Activated naive CD8-positive, alpha-beta T cell treated with anti-CD3 and anti-CD28 coated beads, Interleukin-2, amount 50 U/mL, for 24 hours (primary cell): Measurements from ENCODE around the gene CARNS1.

Experiments used
- ATAC-seq: fragments of 150-1000 bp; cut with Tn5 transposase; one replicate; pipeline ENCODE4 v1.10.0; 2021
- DNase-seq: peaks from one replicate; pipeline ENCODE4 v3.0.0; 2021
- H3K27ac Mint-ChIP-seq: one replicate; pipeline ENCODE4 v1.8.0; 2021; ENCODE audit warnings: mild to moderate bottlenecking, mixed read lengths
- H3K27me3 Mint-ChIP-seq: one replicate; pipeline ENCODE4 v1.8.0; 2021; ENCODE audit warnings: mixed read lengths
- H3K36me3 Mint-ChIP-seq: one replicate; pipeline ENCODE4 v1.8.0; 2021; ENCODE audit warnings: low read depth, mixed read lengths
- H3K4me1 Mint-ChIP-seq: one replicate; pipeline ENCODE4 v1.8.0; 2021; ENCODE audit warnings: mixed read lengths
- H3K4me3 Mint-ChIP-seq: one replicate; pipeline ENCODE4 v1.8.0; 2021; ENCODE audit warnings: mild to moderate bottlenecking, moderate library complexity, mixed read lengths
- H3K9me3 Mint-ChIP-seq: one replicate; pipeline ENCODE4 v1.8.0; 2021; ENCODE audit warnings: mixed read lengths

The CARNS1 gene

DNA sequence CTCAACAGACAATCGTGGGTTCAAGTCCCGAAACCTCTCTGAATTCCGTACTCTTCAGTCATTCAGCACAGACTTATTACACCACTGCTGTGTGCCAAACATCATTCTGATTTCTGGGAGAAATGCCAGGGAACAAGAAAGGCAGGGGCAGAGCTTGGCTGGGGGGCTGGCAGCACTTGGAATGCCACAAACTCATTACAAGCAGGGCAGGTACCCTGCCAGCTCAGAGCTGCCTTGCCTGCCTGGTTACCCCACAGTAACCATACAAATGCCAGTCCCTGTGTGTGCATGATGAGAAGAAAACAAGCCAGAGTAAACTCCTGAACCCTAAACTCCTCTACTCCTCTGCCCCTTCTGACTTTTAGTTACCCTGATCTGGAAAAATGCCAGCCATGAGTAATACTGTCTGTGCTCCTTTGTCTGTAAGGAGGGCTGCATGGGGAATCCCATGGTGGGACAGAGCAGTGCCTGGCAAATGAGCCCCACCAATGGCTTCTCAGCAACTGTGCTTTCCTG is 30.6 kb upstream of the CARNS1 start:
- peak; percentile 38 for ATAC-seq
- Mint-ChIP-seq H3K27me3 (peaks cover 2% of the 10 kb centered on the region), H3K9me3 (no peaks in the 10 kb centered on the region), H3K4me3 (no peak overlapping the region), H3K36me3 (no peaks in the 10 kb centered on the region), H3K4me1 (peaks cover 28% of the 10 kb centered on the region), H3K27ac (no peak overlapping the region)
- DNase-seq: no peak

DNA sequence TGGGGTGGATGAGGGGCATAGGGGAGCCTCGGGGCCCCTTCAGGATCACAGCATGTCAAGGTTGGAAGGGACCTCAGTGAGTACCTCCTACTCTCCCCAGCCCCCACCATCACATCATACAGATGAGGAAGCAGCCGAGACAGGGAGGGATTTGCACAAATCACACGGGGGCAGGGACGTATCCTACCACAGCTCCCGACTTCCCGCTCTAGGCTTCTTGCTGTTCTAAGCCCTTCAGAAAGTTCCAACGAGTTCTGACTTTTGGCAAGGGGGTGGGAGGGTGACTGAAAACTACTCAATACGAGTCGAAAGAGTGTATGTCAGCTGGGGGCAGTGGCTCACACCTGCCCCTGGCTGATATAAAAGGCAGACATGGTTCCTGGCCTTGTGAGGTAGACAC is 28.4 kb upstream of the CARNS1 start:
- DNase-seq (no peak), ATAC-seq (no peak)
- Mint-ChIP-seq H3K4me1 (peaks cover 25% of the 10 kb centered on the region), H3K9me3 (no peaks in the 10 kb centered on the region), H3K27me3 (peaks cover 2% of the 10 kb centered on the region), H3K36me3 (no peaks in the 10 kb centered on the region), H3K27ac (no peak overlapping the region), H3K4me3 (no peak overlapping the region)

DNA sequence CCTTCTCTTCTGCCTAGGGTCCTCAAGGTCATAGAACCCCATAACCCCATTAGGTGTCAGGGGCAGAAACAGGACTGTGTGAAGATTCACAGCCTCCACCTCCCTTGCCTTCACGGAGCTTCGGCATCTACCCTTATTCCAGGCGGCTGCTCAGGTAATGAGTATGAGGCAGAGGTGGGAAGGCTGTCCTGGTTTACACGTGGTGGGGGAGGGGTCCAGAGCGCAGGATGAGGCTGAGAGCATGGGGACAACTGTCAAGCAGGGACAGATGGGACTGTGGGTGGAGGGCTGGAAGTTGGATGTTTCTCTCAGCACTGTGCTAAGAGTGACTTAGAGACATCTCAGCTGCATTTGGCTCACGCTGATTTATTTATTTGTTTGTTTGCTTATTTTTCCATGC is 28.0 kb upstream of the CARNS1 start:
- H3K27ac Mint-ChIP-seq: no peak overlapping the region
- no peak for ATAC-seq
- H3K4me3 Mint-ChIP-seq: no peak overlapping the region
- peaks cover 27% of the 10 kb centered on the region for H3K4me1 Mint-ChIP-seq
- no peaks in the 10 kb centered on the region for H3K9me3 Mint-ChIP-seq
- DNase-seq: no peak
- no peaks in the 10 kb centered on the region for H3K36me3 Mint-ChIP-seq
- H3K27me3 Mint-ChIP-seq: peaks cover under 1% of the 10 kb centered on the region

DNA sequence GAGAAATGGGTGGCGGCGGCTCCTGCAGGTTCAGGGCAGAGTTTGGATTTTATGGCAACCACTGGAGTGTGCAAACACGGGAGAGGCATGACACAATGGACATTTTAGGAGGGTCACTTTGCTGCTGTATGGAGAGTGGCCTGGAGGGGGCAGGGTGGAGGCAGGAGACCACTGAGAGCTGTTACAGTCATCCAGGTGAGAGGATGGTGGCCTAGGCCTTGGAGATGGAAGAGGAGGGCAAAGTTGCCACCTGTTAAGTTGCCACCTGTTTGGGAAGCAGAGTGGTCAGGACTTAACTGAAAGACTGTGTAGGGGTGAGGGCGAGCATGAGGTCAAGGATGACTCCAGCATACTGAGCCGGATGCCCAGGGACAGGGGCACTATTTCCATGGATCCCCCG is 26.0 kb upstream of the CARNS1 start:
- H3K4me1 Mint-ChIP-seq: peaks cover 40% of the 10 kb centered on the region
- H3K4me3 Mint-ChIP-seq: peak overlapping the region; percentile 51
- ATAC-seq (peak; percentile 56), DNase-seq (peak; percentile 72)
- H3K27me3 Mint-ChIP-seq: no peaks in the 10 kb centered on the region
- H3K27ac Mint-ChIP-seq: peak overlapping the region; percentile 59
- H3K9me3 Mint-ChIP-seq: no peaks in the 10 kb centered on the region
- H3K36me3 Mint-ChIP-seq: peaks cover 5% of the 10 kb centered on the region

DNA sequence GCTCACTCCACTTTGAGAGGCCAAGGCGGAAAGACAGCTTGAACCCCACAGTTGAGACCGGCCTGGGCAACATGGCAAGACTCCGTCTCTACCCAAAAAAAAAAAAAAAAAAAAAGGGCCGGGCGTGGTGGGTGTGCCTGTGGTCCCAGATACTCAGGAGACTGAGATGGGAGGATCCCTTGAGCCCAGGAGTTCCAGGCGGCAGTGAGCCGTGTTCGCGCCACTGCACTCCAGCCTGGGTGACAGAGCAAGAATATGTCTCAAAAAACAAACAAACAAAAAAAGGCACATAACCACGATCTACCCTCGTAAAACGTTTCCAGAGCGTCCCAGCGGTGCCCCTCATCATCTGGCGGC is 24.6 kb upstream of the CARNS1 start:
- Mint-ChIP-seq H3K27ac (peak overlapping the region; percentile 81), H3K27me3 (no peaks in the 10 kb centered on the region), H3K4me1 (peaks cover 35% of the 10 kb centered on the region), H3K9me3 (no peaks in the 10 kb centered on the region), H3K36me3 (peaks cover 5% of the 10 kb centered on the region), H3K4me3 (peak overlapping the region; percentile 92)
- ATAC-seq (no peak), DNase-seq (no peak)

DNA sequence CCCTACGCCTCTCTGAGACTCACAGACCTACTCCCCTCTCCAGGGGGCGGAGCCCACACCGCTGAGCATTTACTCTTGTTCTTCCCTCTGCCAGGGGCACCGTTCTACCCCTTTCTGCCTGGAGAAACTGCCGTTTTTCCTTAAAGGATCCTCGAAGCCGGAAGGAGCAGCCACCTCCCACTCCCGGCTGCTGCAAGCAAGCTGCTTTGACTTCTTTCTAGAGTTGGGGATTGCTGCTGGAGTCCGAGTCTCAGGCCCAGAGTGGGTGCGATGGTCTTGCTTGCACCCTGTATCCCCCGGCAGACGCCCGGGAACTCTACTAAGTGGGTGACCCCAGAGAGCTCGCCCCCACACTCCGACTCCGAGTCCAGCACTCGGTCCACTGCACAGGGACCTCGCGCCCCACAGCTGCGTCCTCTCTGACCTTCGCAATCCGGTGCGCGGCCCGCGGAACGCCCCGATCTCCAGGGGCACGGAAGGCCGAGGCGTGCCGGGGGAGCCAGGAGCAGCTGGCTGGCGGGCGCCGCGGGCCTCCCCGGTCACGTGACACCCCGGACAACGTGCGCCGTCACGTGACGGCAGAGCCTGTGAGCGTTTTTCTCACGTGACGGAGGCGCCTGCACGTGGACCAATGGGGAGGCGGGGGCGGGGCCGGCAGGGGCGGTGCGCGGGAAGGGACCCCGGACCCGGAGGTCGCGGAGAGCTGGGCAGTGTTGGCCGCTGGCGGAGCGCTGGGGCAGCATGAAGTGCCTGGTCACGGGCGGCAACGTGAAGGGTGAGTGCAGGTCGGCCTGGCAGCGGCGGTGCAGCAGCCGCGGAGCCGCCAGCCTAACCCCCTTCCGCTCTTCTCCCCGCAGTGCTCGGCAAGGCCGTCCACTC is 23.9 kb upstream of the CARNS1 start, which contains the start of gene RAD9A:
Gene RAD9A (plus strand): TSS at position 683 of the 879 bp plus-strand sequence. CDS start 59 bp downstream, at position 742.
- Mint-ChIP-seq H3K9me3 (no peaks in the 10 kb centered on the region), H3K4me1 (peaks cover 35% of the 10 kb centered on the region), H3K4me3 (peak within 1 kb of the TSS; percentile 92), H3K27ac (peak within 1 kb of the TSS; percentile 81), H3K27me3 (no peaks in the 10 kb centered on the region), H3K36me3 (peaks cover 8% of the 10 kb centered on the region)
- ATAC-seq (peak; percentile 56), DNase-seq (peak; percentile 94)

DNA sequence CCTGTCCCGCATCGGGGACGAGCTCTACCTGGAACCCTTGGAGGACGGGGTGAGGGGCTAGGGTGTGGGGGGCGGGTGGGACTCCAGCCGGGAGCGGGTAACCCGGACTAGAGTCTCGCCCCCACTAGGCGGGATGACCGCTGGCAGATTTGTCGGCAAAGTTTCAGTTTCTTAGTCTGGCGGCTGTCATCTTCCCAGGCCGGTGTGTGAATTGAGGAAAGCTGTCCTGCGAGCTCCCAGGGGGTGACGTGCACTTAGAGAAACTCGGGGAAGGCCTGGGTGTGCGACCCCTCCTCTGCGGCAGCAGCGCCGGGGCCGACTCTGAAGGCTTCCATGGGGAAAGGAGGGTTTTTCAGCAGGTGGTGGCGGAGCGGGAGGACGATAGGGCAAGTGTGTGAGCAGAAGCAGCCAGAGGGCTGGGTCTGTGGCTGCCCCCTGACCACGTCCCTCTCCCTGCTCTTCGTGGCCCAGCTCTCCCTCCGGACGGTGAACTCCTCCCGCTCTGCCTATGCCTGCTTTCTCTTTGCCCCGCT is 23.2 kb upstream of the CARNS1 start:
- ATAC-seq (no peak), DNase-seq (no peak)
- peak overlapping the region; percentile 73 for H3K27ac Mint-ChIP-seq
- peaks cover 40% of the 10 kb centered on the region for H3K4me1 Mint-ChIP-seq
- H3K9me3 Mint-ChIP-seq: no peaks in the 10 kb centered on the region
- peak overlapping the region; percentile 92 for H3K4me3 Mint-ChIP-seq
- peaks cover 11% of the 10 kb centered on the region for H3K36me3 Mint-ChIP-seq
- H3K27me3 Mint-ChIP-seq: no peaks in the 10 kb centered on the region

DNA sequence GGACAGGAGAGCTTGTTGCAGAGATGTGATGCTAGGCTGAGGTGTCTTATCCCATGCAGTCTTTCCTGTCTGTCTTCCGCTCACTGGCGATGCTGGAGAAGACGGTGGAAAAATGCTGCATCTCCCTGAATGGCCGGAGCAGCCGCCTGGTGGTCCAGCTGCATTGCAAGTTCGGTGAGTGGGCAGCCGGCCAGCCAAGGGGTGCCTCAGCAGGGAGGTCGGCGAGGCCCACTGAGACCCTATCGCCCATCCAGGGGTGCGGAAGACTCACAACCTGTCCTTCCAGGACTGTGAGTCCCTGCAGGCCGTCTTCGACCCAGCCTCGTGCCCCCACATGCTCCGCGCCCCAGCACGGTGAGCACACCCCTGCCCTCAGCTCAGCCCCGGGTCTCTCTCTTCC is 22.0 kb upstream of the CARNS1 start:
- Mint-ChIP-seq H3K4me3 (peak overlapping the region; percentile 92), H3K4me1 (peaks cover 48% of the 10 kb centered on the region), H3K27ac (no peak overlapping the region), H3K9me3 (no peaks in the 10 kb centered on the region), H3K36me3 (peaks cover 20% of the 10 kb centered on the region), H3K27me3 (no peaks in the 10 kb centered on the region)
- DNase-seq (no peak), ATAC-seq (no peak)

DNA sequence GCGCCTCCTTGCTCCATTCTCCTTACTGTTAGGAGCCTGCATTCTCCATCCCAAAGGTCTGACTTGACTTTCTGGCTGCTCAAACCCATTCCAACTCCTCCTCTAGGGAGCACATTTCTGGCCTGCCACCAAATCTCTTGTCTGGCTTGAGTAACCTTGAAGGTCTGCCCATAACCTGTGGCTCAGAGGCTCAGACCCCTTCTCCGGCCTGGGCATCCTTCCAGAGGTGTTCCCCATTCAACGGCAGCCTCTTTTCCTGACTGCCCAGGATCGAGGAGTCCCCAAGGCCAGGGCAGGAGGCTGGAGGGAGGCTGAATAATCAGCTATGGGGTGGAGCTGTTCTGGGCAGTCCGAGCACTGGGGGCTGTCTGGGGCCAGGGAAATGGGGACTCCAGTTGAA is 21.5 kb upstream of the CARNS1 start:
- H3K27me3 Mint-ChIP-seq: no peaks in the 10 kb centered on the region
- DNase-seq: no peak
- peaks cover 50% of the 10 kb centered on the region for H3K4me1 Mint-ChIP-seq
- no peaks in the 10 kb centered on the region for H3K9me3 Mint-ChIP-seq
- ATAC-seq: no peak
- peak overlapping the region; percentile 64 for H3K4me3 Mint-ChIP-seq
- peaks cover 22% of the 10 kb centered on the region for H3K36me3 Mint-ChIP-seq
- peak overlapping the region; percentile 49 for H3K27ac Mint-ChIP-seq

DNA sequence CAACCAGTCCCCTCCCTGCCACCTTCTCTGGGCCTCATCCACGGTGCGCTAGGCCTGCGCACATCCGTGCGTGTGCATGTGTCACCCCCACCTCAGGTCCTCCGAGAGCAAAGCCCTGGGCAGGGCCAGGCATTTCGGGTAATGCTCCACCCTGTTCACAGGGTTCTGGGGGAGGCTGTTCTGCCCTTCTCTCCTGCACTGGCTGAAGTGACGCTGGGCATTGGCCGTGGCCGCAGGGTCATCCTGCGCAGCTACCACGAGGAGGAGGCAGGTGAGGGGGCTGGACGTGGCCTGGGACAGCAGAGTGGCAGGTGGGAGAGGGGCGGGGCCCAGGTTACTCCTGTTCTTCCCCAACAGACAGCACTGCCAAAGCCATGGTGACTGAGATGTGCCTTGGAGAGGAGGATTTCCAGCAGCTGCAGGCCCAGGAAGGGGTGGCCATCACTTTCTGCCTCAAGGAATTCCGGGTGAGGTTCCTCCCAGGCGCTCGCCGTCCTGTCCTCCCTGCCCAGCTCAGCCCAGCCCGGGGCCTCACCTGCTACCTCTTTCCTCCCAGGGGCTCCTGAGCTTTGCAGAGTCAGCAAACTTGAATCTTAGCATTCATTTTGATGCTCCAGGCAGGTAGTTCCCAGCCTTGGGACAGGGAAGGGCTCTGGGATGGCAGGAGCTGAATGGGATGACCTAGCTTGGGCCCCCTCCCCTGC is 19.8 kb upstream of the CARNS1 start:
- peaks cover 55% of the 10 kb centered on the region for H3K4me1 Mint-ChIP-seq
- H3K27ac Mint-ChIP-seq: no peak overlapping the region
- ATAC-seq (no peak), DNase-seq (no peak)
- H3K9me3 Mint-ChIP-seq: no peaks in the 10 kb centered on the region
- H3K36me3 Mint-ChIP-seq: peaks cover 34% of the 10 kb centered on the region
- no peaks in the 10 kb centered on the region for H3K27me3 Mint-ChIP-seq
- no peak overlapping the region for H3K4me3 Mint-ChIP-seq

DNA sequence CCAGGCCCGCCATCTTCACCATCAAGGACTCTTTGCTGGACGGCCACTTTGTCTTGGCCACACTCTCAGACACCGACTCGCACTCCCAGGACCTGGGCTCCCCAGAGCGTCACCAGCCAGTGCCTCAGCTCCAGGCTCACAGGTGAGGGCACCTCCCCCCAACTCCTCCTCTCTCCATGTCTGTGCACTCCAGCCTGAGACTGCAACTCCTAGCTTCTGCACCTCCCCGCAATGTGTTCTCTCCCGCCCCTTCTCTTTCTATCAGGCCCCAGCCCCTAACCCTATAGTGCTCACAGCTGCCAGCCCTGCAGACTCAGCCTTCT is 19.3 kb upstream of the CARNS1 start:
- DNase-seq (no peak), ATAC-seq (no peak)
- Mint-ChIP-seq H3K4me3 (no peak overlapping the region), H3K9me3 (no peaks in the 10 kb centered on the region), H3K27me3 (no peaks in the 10 kb centered on the region), H3K4me1 (peaks cover 50% of the 10 kb centered on the region), H3K36me3 (peaks cover 35% of the 10 kb centered on the region), H3K27ac (no peak overlapping the region)

DNA sequence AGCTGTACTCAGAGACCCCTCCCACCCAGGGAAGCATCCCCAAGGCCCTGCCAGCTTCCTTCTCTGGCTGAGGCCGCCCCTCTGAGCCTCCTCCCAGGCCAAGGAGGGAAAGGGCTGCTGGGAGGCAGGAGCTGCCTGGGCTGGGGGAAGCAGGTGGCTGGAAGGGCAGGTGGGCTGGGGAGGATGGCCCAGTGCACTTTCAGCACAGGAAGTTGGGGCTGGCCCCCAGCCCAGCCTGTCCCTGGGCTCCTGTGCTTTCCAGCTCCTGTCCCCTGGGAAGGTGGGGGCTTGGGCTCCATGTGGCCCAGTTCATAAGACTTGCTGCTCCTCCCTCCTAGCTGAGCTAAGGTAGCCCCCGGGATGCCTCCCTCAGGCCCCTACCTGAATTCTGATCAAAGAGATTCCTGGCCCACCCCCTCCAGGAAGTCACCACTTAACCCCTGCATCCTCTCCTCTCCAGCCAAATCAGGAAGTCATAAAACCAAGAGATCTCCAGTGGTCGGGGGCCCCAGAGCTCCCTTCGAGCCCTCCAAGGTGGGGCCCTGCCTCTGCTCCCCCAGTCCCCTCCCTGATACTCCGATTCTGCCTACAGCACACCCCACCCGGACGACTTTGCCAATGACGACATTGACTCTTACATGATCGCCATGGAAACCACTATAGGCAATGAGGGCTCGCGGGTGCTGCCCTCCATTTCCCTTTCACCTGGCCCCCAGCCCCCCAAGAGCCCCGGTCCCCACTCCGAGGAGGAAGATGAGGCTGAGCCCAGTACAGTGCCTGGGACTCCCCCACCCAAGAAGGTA is 18.7 kb upstream of the CARNS1 start:
- no peak for DNase-seq
- peaks cover 46% of the 10 kb centered on the region for H3K4me1 Mint-ChIP-seq
- no peak for ATAC-seq

DNA sequence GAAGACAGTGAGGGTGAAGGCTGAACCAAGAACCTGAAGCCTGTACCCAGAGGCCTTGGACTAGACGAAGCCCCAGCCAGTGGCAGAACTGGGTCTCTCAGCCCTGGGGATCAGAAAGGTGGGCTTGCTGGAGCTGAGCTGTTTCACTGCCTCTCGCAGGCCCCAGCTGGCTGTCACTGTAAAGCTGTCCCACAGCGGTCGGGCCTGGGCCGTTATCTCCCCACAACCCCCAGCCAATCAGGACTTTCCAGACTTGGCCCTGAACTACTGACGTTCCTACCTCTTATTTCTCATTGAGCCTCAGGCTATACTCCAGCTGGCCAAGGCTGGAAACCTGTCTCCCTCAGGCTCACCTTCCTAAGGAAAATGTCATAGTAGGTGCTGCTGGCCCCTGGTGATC is 17.9 kb upstream of the CARNS1 start:
- H3K9me3 Mint-ChIP-seq: no peaks in the 10 kb centered on the region
- ATAC-seq: no peak
- peaks cover 46% of the 10 kb centered on the region for H3K4me1 Mint-ChIP-seq
- H3K4me3 Mint-ChIP-seq: no peak overlapping the region
- H3K27me3 Mint-ChIP-seq: no peaks in the 10 kb centered on the region
- peaks cover 35% of the 10 kb centered on the region for H3K36me3 Mint-ChIP-seq
- DNase-seq: no peak
- peak overlapping the region; percentile 35 for H3K27ac Mint-ChIP-seq

More for the DNA sequence above, 18.7 kb upstream of the CARNS1 start:
- Mint-ChIP-seq H3K27ac (peak overlapping the region; percentile 73), H3K27me3 (no peaks in the 10 kb centered on the region), H3K9me3 (no peaks in the 10 kb centered on the region), H3K36me3 (peaks cover 35% of the 10 kb centered on the region), H3K4me3 (no peak overlapping the region)

DNA sequence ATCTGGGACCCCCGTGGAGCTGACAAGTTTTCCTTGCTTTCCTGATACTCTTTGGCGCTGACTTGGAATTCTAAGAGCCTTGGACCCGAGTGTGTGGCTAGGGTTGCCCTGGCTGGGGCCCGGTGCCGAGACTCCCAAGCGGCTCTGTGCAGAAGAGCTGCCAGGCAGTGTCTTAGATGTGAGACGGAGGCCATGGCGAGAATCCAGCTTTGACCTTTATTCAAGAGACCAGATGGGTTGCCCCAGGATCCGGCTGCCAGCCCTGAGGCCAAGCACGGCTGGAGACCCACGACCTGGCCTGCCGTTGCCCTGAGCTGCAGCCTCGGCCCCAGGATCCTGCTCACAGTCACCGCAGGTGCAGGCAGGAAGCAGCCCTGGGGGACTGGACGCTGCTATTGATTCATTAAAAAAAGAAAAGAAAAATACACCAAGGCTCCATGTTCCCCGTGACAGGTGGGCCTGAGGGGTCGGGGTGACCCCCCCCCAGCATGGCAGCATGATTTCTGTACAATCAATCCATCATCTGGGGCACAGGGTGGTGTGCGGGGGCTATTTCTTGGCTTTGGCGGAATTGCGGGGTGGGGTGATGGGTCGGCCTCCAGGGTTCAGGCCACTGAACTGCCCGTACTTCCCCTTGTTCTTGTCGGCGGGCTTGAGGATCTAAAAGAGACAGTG is 17.4 kb upstream of the CARNS1 start:
- Mint-ChIP-seq H3K9me3 (no peaks in the 10 kb centered on the region), H3K4me1 (peaks cover 44% of the 10 kb centered on the region), H3K27me3 (no peaks in the 10 kb centered on the region), H3K36me3 (peaks cover 33% of the 10 kb centered on the region), H3K4me3 (no peak overlapping the region), H3K27ac (peak overlapping the region; percentile 35)
- ATAC-seq: no peak
- DNase-seq: no peak
